Measurements from ENCODE around the gene FAM181A.
A peak's percentile ranks its signal among the peaks of the same experiment; 100 is the strongest.

Gene FAM181A

GRCh38 chr14:93960774-93961438, 33.8 kb downstream of the FAM181A start:
- DNase-seq: no peak

DNA sequence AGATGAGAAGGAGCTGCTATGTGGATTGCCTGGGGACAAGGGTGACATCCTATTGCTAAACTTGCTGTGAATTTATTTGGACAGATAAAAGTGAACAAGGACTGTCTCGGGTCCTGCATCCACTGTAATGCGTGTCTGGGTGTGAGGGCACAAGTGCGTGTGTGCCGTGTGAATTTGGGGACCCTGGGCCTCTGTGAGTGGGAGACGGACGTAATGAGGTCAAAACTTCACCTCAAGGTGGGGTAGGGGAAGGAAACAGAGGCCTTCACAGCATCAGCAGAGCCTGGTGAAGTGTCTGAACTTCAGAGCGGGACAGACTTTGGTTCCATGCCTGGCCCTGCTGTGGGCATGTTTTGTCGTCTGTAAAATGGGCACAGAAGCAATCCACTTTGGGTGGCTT, 34.5 kb downstream of the FAM181A start:
- no peak for DNase-seq

- peak in 8 of 56 donors; percentile 7 to 35 (median 15) for DNase-seq
Measured at GRCh38 chr14:93962701-93963601, 35.8 kb downstream of the FAM181A start.

DNA sequence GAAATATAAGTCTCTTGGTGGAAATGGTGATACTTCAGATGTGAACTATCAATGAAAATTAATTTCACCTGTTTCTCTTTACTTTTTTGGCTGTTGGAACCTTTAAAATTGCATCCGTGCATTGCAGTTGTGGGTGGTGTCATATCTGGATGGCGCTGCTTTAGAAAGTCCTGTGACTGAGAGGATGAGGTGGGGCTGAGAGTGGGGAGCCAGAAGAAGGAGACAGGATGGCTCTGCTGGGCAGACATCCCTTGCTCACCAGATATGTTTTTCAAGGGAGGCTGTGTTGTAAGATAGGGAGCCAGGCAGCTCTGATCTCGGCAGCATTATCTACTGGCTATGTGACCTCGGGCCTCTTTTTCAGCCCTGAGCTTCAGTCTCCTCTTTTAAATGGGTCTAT, 36.5 kb downstream of the FAM181A start:
- DNase-seq: no peak

GRCh38 chr14:93964281-93964680, 37.1 kb downstream of the FAM181A start:
- DNase-seq: no peak

- no peak for DNase-seq
Measured at GRCh38 chr14:93964820-93965286, 37.7 kb downstream of the FAM181A start.

DNA sequence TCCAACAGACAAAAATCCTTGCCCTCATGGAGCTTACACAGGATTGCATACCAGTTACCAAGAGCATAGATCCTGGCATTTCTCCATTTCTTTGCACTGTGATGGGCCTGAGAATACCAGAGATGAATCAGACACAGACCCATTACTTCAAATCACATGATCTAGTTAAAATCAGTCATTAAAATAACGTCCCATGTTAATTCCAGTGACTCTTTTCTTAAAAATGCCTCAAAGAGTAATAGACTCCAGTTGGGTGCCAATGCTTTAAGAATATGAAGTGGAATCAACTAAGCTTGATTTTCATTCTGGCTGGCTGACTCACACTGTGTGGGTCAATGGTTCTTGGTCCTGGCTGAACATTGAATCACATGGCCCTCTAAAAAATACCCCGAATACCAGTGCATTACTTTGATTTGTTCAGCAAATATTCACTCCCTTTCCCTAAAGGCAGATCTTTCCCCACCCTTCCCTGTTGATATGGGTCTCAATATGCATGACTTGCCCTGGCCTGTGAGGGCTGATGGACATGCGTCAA, 38.2 kb downstream of the FAM181A start:
- no peak for DNase-seq

DNA sequence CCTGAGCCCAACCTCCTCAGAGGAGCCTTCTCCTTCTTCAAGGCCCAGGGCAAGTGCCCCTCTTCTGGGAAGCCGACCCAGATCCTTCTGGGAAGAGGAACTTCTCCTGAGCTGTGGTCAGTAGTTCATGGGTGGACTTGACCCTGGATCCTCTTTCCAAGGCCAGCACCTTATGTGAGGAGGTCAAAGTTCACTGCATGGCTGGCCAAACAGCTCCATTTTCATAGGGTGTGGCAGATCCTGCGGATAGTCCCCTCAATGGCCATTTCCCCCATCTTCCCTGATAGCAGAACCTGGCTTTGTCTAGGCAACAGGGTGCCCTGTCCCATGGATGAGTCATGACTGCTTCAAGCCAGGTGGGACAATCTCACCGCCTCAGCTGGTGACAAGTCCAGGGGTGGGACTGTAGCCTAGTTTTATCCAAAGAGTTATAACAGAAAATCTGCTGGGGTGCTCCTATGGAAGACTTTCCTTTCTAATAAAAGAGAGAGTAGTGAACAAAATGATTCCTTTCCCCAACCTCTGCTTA, 38.9 kb downstream of the FAM181A start:
- DNase-seq: no peak

DNA sequence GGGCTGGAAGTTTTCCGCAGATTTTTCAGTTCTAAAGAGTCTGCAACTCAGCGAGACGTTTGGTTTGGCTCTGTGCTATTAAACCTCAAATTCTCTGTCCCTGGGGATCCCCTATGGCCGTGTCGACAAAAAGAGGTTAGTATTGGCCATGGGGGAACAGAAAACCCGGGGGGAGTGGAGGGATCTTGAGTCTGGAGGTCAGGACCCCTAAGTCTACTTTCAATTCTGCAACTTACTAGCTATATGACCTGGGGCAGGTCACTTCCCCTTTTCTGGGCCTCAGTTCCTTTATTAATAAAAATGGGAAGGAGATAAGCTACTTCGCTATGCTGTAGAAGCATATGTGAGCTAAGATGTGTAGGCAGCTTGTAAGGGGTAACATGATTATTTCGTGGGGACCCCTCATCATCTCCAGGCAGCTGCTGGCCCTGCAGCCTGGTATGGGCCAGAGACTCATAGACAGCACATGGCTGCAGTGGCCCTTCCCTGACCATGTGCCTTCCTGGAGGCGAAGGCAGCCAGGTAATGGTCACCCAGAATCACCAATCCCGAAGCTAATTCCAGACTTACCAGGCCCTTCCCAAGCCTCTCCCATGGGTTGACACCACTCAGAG, 40.6 kb downstream of the FAM181A start:
- DNase-seq: no peak

DNA sequence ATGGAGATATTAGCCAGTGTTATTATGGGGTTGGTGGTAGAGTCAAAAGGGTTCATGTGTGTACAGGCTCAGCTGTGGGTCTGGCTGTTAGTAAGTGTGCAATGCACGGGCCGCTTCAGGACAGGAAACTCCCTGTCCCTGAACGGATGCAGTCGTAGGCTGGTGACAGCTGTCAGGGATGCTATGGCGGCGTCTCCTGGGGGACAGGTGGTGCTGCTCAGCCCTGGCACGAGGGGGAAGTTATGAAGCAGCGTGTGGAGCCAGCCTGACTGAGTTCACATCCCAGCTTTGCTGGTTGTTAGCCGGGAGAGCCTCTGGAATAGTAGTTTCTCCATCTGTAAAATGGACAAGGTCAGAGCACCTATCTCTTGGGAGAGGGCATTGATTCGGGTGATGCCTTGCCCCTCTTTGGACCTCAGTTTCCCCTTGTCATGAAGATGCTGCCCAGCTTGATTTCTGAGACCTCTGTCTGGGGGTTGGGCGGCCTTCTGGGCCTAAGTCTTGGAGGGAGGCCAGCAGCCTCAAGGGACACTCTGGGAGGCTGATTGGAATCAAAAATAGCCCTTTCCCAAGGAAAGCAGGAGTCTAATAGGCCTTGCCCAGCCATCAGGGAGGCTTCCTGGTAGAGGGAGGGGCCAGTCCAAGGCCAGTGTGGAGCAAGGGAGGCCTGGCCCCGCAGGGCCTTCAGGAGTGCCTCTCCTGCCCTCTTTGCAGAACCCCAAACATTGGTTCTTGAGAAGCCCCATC, 42.1 kb downstream of the FAM181A start:
- no peak for DNase-seq

GRCh38 chr14:93970585-93970964, 43.4 kb downstream of the FAM181A start:
- peak in 1 of 56 donors; percentile 26 for DNase-seq

- no peak for DNase-seq
Measured at GRCh38 chr14:93970965-93971634, 44.0 kb downstream of the FAM181A start.

DNA sequence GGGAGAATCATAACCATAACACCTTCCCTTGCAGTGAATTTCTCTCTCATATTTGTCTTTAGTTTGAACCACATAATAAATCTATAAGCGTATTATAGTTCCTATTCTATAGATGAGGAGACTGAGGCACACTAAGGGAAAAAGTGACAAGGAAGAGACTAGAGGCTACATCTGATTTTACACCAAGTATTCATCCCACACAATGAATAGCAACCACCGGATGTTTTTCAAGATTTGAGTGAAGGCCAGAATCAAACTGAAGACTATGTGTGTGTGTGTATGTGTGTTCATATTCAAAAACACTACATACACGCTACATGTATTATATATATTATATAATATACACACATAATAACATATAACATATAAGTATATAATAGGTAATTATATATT, 44.5 kb downstream of the FAM181A start:
- DNase-seq: no peak

DNA sequence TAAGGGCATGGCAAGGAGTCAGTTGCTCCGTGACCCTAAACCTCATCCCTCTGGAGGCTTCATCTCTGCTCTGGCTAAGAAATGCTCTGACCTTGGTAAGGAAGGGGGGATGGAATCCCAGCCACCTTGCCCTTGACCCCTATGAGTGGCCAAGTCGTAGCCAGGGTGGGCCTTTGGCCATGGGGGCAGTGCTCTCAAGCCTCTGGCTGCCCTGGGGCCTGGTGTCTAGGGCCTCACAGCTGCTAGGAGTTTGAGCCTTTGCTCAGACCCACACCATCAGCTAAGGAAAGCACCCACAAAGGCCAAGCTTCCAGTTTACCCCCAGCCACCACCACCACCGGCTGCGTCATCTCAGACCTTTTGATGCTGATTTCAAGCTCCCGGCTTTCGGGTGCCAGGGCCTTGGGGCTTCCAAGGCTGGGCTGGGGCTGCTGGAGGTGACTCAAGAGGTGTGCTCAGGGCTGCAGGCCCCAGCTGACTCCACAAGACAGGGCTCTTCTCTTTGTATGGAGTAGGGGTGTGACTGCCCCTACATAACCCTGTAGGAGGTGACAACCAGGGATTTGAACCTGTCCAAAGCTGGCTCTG, 45.6 kb downstream of the FAM181A start:
- no peak for DNase-seq

DNA sequence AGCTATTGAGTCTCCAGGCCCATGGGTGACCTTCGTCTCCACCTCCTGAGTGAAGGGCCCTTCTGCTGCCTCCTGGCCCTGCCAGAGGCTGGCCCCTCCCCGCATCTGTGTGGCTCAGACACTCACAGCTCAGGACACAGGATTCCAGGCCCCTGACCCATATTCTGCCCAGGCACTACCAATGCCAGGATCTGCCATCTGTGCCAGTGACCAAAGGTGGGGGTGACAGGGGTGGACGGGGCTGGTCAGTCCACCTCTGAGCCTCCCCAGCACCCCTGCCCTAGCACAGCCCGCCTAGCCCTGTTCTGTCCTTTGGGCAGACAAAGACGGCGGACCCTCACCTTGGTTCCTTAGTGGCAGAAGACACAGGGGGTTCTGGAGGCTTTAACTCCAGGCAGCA, 46.5 kb downstream of the FAM181A start:
- no peak for DNase-seq

- no peak for DNase-seq
Measured at GRCh38 chr14:93974299-93974698, 47.2 kb downstream of the FAM181A start.

GRCh38 chr14:93974833-93975232, 47.7 kb downstream of the FAM181A start:
- DNase-seq: peak in 13 of 56 donors; percentile 12 to 76 (median 25)

DNA sequence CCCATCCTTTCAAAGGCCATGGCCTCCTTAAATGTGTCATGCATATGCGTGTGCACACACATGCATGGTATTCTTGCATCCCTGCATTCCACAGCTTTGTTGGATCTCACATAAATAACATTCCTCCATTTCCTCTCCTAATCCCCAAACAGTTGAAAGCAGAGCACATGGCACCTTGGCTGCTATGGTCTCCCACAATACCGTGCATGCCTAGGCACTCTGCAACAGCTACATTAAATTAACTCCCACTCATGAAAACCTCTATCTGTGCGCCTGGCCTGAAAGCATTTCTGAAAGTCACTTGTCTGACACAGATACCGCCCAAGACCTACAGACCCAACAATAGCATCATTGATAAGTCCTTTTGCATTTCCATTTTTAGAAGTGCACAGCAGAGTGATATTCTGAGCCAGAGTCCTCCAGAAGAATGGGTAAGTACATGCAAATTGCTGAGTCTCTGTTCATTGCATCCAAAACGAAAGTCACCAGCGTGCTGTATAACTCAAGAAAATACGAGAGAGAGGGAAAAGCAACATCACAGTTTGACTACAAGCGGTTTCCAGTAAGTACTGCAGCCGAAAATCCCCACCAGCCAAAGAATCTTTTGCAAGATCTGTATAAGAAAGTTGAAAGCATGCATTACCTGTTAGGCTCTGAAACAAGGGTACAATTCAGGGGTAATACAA, 48.8 kb downstream of the FAM181A start:
- peak in 1 of 56 donors; percentile 30 for DNase-seq

DNA sequence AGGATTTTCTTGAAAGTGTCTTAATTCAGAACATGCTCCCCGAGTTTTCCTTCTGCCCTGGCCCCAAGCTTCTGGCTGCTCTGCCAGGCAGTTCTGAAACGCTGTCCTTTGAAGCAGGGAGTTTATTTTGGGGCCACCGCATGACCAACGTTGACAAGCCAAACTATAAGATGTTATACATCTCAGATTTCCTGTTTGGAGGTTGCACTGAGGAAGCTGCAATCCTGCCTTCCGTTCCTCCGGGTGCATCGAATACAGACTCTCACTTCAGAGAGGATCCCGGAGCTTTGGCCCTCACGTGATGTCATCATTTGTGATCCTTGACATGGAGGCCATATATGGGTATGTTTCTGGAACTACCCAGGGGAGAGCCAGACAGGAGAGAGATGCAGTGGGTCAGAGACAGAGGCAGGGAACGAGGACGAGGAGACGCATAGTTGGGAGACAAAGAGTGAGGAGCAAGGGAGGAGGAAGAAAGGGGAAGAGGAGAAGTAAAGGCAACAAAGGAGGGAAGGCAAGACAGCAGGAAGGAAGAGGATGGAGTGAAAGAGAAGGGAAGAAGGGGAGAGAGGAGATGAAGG, 49.4 kb downstream of the FAM181A start, which contains the start of gene ASB2:
TSS of gene ASB2 (minus strand) at position 94 of the 581 bp plus-strand sequence. CDS start 12,031 bp downstream, outside the sequence.
- no peak for DNase-seq

Measured in nucleus accumbens (tissue), 56 donors.